HG03432 (cell line): Measurements from ENCODE around the gene C9orf72.
A peak's percentile ranks its signal among the peaks of the same experiment; 100 is the strongest.

Experiments
- ATAC-seq: cut with Tn5 transposase; IDR thresholded peaks from one replicate; pipeline ENCODE4 v1.9.1; 2021; ENCODE audit warnings: mild to moderate bottlenecking, moderate library complexity; ENCODE audit not compliant: unreplicated experiment

Gene C9orf72

GRCh38 chr9:27582794-27583193 lies 9.5 kb upstream of the C9orf72 start:
- ATAC-seq, result no peak

GRCh38 chr9:27581826-27582225 lies 8.5 kb upstream of the C9orf72 start:
- no peak for ATAC-seq

GRCh38 chr9:27573634-27574590 lies 631 bp upstream of the C9orf72 start:
- ATAC-seq, result peak; percentile 86

- peak; percentile 39 for ATAC-seq
Observed at GRCh38 chr9:27572566-27572917, 739 bp downstream of the C9orf72 start.

- ATAC-seq, result no peak
Observed at GRCh38 chr9:27572061-27572460, 1.2 kb downstream of the C9orf72 start.

GRCh38 chr9:27571011-27571410 lies 2.3 kb downstream of the C9orf72 start:
- no peak for ATAC-seq

GRCh38 chr9:27569406-27569805 lies 3.9 kb downstream of the C9orf72 start:
- ATAC-seq, result no peak

GRCh38 chr9:27566118-27566517 lies 7.2 kb downstream of the C9orf72 start:
- no peak for ATAC-seq

DNA sequence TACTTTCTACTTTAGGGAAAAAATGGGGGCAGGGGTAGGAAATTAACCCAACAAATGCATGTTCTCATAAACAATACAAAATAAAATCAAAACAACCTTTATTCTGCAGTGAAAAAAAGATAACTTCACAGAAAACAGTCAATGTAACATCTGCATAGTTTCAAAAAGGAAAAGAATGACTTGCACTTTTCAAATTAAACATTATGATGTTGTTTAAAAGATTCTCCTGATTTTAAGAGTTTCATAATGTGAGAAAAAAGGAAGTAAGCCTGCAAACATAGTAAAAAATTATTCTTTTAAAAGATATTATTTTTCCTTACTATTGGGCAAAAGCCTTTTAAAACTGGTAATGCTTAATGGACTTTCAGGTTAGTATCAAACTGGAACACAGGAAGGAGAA lies 7.6 kb downstream of the C9orf72 start:
- no peak for ATAC-seq

GRCh38 chr9:27564670-27565069 lies 8.6 kb downstream of the C9orf72 start:
- ATAC-seq, result no peak

DNA sequence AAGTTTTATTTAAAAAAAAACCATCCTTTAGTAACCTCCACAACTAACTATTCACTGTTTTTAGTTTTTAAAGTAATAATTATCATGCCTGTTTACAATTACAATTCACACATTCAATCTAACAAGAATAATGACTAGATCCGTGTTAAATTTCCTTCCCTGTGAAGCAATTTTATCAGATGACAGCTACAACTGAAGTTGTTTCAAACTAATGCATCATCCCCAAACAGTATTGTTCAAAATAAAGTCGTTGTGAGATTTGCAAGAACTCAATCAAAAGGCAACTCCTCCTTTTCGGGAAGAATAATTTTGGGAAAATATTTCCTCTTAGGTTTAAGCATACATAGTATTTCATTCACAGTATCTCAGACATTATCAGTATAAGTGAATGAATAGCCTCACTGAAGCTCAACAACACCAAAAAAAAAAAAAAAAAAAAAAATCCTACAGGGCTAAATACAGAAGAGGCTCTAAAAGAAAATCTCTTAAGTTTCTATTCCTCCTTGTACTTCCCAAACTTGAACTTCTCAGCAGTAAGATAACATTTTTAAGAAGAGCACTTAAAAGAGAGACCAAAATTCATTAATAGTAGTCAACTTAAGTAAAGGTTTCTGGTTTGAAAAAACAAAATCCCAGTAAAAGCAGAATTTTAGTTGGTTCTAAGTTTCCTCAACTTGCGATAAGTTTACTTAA lies 9.4 kb downstream of the C9orf72 start:
- no peak for ATAC-seq

DNA sequence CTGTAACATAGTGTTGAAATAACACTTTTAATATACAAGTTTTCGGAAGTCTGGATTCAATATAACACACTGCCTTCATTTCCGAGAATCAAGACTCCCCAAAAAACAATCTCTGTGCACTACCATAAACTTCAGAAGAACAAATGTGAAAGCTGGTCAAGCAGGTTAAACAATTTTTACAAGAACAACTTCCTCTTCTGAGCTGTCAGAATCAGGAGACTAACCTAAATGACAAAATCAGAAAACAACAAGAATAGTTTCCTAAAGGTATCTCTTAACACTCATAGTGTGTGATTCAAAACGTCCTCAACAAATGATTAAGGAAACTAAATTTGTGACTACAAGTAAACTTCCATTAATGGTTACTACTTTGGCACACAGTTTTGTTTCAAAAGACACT lies 11.6 kb downstream of the C9orf72 start:
- ATAC-seq, result peak; percentile 43

GRCh38 chr9:27560457-27560856 lies 12.8 kb downstream of the C9orf72 start:
- ATAC-seq, result no peak

DNA sequence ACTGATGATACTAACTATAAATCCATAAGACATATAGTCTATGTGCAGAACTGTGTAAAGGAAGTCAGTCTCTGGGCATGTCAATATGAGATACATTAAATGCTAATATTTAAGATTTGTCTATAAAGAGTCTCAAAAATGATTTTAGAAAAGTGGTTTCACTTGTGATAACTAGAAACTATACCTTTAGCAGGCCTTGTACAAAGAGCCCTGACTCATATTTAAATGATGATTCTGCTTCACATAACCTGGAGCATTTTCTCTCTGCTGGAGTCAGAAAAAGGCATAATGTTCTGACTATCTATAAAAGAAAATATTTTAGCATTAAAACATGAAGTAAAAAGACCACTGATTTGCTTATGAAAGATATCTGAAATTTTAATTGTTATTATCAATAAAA lies 15.0 kb downstream of the C9orf72 start:
- ATAC-seq, result no peak

DNA sequence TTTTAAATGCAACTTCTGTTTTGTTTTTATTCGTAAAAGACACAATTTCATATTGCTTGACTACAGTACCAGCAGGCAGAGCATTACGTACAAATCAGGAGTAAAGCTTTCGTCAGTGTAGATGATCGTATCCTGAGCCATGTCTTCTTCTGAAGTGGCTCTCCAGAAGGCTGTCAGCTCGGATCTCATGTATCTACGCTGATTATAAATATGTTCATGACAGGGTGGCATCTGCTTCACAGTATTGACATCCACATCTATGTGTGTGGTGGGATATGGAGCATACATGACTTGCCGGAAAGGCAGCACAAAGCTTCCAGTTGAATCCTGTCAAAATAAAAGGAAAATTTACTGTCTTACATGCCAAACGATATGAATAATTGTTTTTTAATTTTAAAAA lies 16.8 kb downstream of the C9orf72 start:
- no peak for ATAC-seq

DNA sequence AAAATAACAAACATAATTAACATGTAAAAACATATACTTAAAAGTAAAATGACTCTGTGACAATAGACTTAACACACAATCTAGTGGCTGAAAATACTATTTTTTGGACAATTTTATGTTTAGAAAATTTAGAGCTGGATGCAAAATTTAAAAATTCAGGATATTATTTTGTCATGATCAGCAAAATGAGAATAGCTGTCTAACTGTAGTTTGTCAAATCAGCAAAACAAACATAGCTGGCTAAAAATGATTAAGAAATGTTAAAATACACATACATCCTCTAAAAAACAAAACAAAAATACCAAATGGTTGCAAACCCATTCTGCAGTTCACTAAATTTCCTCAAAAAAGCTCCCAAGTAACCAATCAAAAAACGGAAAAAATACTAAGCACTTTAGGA lies 18.6 kb downstream of the C9orf72 start:
- no peak for ATAC-seq

- ATAC-seq, result no peak
Observed at GRCh38 chr9:27549196-27549755, 24.0 kb downstream of the C9orf72 start.

- peak; percentile 62 for ATAC-seq
Observed at GRCh38 chr9:27548055-27548741, 25.1 kb downstream of the C9orf72 start.

DNA sequence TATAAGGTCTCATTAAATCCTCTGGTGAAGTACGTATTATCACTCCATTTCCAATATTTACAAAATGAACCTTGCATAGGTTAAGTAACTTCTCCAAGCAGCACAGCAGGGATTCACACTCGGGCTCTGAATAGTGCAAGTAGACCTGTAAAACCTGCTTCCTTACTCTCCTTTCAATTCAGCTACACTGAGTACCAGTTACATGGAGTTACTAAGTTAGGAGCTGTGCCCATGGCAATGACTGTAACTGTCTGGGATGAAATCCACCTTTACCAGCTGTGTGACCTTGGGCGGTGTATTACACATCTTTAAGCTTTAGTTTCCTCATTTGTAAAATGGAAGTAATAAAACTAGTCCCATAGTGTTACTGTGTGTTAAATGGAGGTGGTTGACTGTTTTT lies 27.8 kb downstream of the C9orf72 start:
- ATAC-seq, result no peak

DNA sequence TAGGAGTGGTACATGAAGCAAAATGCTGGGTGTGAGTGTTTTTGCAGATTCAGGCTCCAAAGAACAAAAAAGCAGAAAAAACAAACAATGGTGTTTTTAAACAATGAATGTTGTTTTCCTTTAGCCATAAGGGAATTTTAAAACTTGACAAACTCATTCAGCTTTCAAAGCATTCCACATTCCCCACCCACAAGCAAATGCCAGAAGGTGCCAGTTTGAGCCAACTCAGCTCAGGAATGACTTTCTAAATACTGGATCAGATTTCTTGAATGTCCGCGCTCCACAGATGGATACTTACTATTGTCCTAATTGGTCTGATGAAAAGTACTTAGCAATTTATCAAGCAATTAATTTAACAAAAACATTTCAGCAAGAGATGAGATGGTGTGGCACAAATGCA lies 30.8 kb downstream of the C9orf72 start:
- no peak for ATAC-seq

DNA sequence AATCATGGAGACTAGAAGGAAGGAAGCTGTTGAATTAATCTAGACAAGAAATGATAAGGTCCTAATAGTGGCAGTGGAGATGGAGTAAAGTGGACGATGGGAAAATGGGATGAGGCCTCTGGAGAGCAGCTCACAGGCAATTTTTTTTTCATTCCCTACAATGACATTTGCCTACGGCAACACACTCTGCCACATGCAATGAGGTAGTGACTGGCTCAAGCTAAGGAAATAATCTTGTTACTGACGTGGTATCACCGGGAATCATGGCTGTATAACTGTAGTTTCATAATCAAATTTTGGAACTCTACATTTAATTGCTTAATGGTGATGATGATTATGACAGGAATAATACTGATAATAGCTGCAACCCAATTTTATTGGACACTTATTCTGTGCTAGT lies 31.5 kb downstream of the C9orf72 start:
- ATAC-seq, result no peak
